Sigmoid colon (tissue), 7 donors: ENCODE results near the gene KRT23. TPM values are rescaled to one million over a fixed set of nuclear protein-coding genes. Genes with fewer than 3 reads are reported as not detected.

Source experiments
- DNase-seq: peaks from one replicate; pipeline ENCODE4 v3.0.0-alpha.2; 2019
- H3K27ac ChIP-seq, 4 donors: fragments of 200-600 bp; sonication (generic); one replicate each; pipeline ENCODE4 v1.5.1; 2016 to 2019; ENCODE audit warnings: mild to moderate bottlenecking in 1 of 4
- H3K27me3 ChIP-seq, 3 donors: fragments of 200-600 bp; sonication (generic); one replicate each; pipeline ENCODE4 v1.5.1; 2019; ENCODE audit warnings: mild to moderate bottlenecking in 1 of 3
- H3K36me3 ChIP-seq, 4 donors: fragments of 200-600 bp; sonication (generic); one replicate each; pipeline ENCODE4 v1.5.1; 2016 to 2019
- H3K4me1 ChIP-seq, 4 donors: fragments of 200-600 bp; sonication (generic); one replicate each; pipeline ENCODE4 v1.5.1; 2017 to 2019
- H3K4me3 ChIP-seq, 4 donors: fragments of 200-600 bp; sonication (generic); one replicate each; pipeline ENCODE4 v1.5.1; 2017 to 2019; ENCODE audit warnings: mild to moderate bottlenecking in 2 of 4, moderate library complexity in 1 of 4
- H3K9me3 ChIP-seq, 4 donors: fragments of 200-600 bp in 3 of 4; sonication (generic) in 3 of 4; one replicate each; pipeline versions ENCODE4 v1.5.1 to v1.6.1; 2013 to 2019
- CTCF ChIP-seq, 4 experiments: fragments of 450-650 bp in 3 of 4; fragments of 200-600 bp in 1 of 4; IDR thresholded peaks; one replicate each; pipeline ENCODE4 v1.5.1; 2016 to 2019; ENCODE audit warnings: antibody characterized with exemption in 4 of 4, mild to moderate bottlenecking in 3 of 4, moderate library complexity in 2 of 4
- EP300 ChIP-seq, 4 donors: sonication (generic); formaldehyde crosslinking; IDR thresholded peaks; one replicate each; pipeline ENCODE4 v1.6.1; 2017; ENCODE audit warnings: antibody characterized with exemption in 4 of 4
- POLR2A ChIP-seq, 2 donors: fragments of 450-650 bp; IDR thresholded peaks; one replicate each; pipeline ENCODE4 v1.6.1; 2016; ENCODE audit warnings: antibody characterized with exemption in 2 of 2, mild to moderate bottlenecking in 2 of 2, moderate library complexity in 2 of 2
- POLR2AphosphoS5 ChIP-seq, 4 donors: sonication (generic); formaldehyde crosslinking; IDR thresholded peaks; one replicate each; pipeline ENCODE4 v1.6.1; 2017; ENCODE audit warnings: antibody characterized with exemption in 4 of 4
- WGBS, 2 donors: extraction: QIAGEN DNeasy Blood & Tissue Kit; methylation state at CpG; one replicate each; pipeline ENCODE4 v1.1.7; 2013; 5-methylcytosine and 5-hydroxymethylcytosine counted together
- intact Hi-C: fragments of 100-400 bp; cut with DNase I; formaldehyde crosslinking; loops from one replicate; pipeline ENCODE4 v1.15.1; 2023
- polyA plus RNA-seq, 3 donors: library from polyadenylated mRNA; stranded (reverse); fragments of 200-250 nt; gene quantifications; one replicate each; pipeline ENCODE4 v1.2.3, GENCODE V29; 2013
- total RNA-seq, 4 donors: library from RNA; depleted of rRNA; stranded (reverse); fragments of >200 nt; gene quantifications; one replicate each; pipeline ENCODE4 v1.1.0, GENCODE V29; 2016
- donor health status: healthy with polysubstance abuse.
- donor health status: Bipolar disorder and iron deficiency.
- donor health status: healthy.

KRT23 gene
- total and polyA plus RNA-seq, 7 donors, result 0.27 to 3.7 (median 0.48) TPM; not detected in 3

DNA sequence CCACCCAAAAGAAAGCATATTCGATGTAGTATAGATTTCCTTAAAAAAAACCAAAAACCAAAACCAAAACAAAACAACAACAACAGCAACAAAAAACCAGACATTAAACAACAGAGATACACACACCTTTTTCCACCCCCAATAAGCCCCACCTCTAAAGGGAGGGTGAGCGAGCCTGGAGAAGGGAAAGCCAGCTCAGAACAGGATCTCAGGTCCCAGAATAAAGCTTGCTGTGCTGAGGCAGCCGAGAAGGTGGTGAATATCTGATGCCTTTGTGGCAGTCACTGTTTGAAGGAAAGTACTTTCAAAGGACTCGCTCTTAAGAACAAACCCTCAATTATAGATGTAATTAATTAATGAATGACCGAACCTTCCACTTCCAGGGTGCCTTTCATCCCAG is 470 bp downstream of the KRT23 start:
- Histone ChIP-seq H3K4me1 (no peaks in the 10 kb centered on the region), H3K27me3 (no peaks in the 10 kb centered on the region), H3K36me3 (no peaks in the 10 kb centered on the region), H3K27ac (no peak overlapping the region), H3K4me3 (no peak overlapping the region), H3K9me3 (no peaks in the 10 kb centered on the region)
- intact Hi-C loops, result no loop called here
- DNase-seq, result no peak
- no peak for TF ChIP-seq EP300 (IDR thresholded peaks at IDR 0.05)
- TF ChIP-seq POLR2A (IDR thresholded peaks at IDR 0.05), result no peak
- no peak for TF ChIP-seq POLR2AphosphoS5 (IDR thresholded peaks at IDR 0.05)
- TF ChIP-seq CTCF (IDR thresholded peaks at IDR 0.05), result no peak
- 64 to 74% methylated on average over 5 of the region's 5 CpGs for WGBS, 2 donors

DNA sequence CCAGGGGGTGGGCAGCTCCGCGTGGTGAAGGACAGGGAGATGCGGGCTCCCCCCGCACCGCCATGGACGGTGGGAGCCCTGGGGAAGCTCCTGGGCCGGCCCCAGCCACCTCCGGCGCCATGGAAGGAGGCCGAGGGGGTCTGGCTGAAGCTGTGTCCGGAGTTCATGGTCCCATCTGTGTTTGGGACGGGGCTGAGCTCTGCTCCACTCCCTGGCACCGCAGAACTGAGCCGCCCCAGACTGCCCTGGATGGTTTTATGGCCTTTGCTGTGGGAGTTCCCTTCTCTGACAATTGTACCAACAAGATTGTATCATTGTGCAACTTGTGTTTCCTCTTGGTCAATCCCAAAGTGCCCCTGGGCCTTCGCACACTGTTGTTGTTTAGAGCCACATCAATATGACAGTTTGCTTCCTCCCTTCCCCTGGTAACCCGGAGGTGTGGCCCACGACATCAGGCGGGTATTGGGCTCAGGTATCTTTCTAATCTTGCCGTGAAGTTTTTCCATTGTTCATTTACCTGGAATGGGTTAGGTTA is 942 bp downstream of the KRT23 start:
- Histone ChIP-seq H3K4me3 (no peak overlapping the region), H3K36me3 (no peaks in the 10 kb centered on the region), H3K27me3 (no peaks in the 10 kb centered on the region), H3K9me3 (no peaks in the 10 kb centered on the region), H3K4me1 (no peaks in the 10 kb centered on the region), H3K27ac (no peak overlapping the region)
- no peak for DNase-seq
- no peak for TF ChIP-seq POLR2A (IDR thresholded peaks at IDR 0.05)
- TF ChIP-seq EP300 (IDR thresholded peaks at IDR 0.05), result no peak
- TF ChIP-seq CTCF (IDR thresholded peaks at IDR 0.05), result no peak
- TF ChIP-seq POLR2AphosphoS5 (IDR thresholded peaks at IDR 0.05), result no peak
- WGBS, 2 donors, result 57 to 80% methylated on average over 19 of the region's 19 CpGs
- intact Hi-C loops, result no loop called here

- Histone ChIP-seq H3K4me1 (no peaks in the 10 kb centered on the region), H3K36me3 (no peaks in the 10 kb centered on the region), H3K27me3 (no peaks in the 10 kb centered on the region), H3K27ac (no peak overlapping the region), H3K9me3 (no peaks in the 10 kb centered on the region), H3K4me3 (no peak overlapping the region)
- 50 to 73% methylated on average over 3 of the region's 3 CpGs for WGBS, 2 donors
- intact Hi-C loops, result no loop called here
- no peak for TF ChIP-seq CTCF (IDR thresholded peaks at IDR 0.05)
- TF ChIP-seq POLR2A (IDR thresholded peaks at IDR 0.05), result no peak
- TF ChIP-seq EP300 (IDR thresholded peaks at IDR 0.05), result no peak
- no peak for TF ChIP-seq POLR2AphosphoS5 (IDR thresholded peaks at IDR 0.05)
- no peak for DNase-seq
These were observed 1.8 kb downstream of the KRT23 start for GRCh38 chr17:40935624-40936023.

- Histone ChIP-seq H3K9me3 (no peaks in the 10 kb centered on the region), H3K36me3 (no peaks in the 10 kb centered on the region), H3K4me1 (no peaks in the 10 kb centered on the region), H3K27me3 (no peaks in the 10 kb centered on the region), H3K4me3 (no peak overlapping the region), H3K27ac (no peak overlapping the region)
- WGBS, 2 donors, result 78 to 97% methylated on average over 2 of the region's 2 CpGs
- no peak for DNase-seq
- intact Hi-C loops, result no loop called here
- TF ChIP-seq POLR2AphosphoS5 (IDR thresholded peaks at IDR 0.05) (no peak), POLR2A (IDR thresholded peaks at IDR 0.05) (no peak), EP300 (IDR thresholded peaks at IDR 0.05) (no peak), CTCF (IDR thresholded peaks at IDR 0.05) (no peak)
These were observed 4.8 kb downstream of the KRT23 start for GRCh38 chr17:40932608-40933007.

GRCh38 chr17:40931311-40931710 is 6.1 kb downstream of the KRT23 start:
- H3K27ac ChIP-seq, result no peak overlapping the region
- no peak for TF ChIP-seq EP300 (IDR thresholded peaks at IDR 0.05)
- no peak for TF ChIP-seq POLR2AphosphoS5 (IDR thresholded peaks at IDR 0.05)
- no peak for TF ChIP-seq POLR2A (IDR thresholded peaks at IDR 0.05)
- TF ChIP-seq CTCF (IDR thresholded peaks at IDR 0.05), result no peak
- 53 to 76% methylated on average over 3 of the region's 3 CpGs for WGBS, 2 donors
- H3K4me3 ChIP-seq, result no peak overlapping the region
- intact Hi-C loops, result no loop called here
- no peak for DNase-seq
- H3K36me3 ChIP-seq, result no peaks in the 10 kb centered on the region
- H3K9me3 ChIP-seq, result no peaks in the 10 kb centered on the region
- peaks cover 0 to 3% (median 0%) of the 10 kb centered on the region in 3 donors for H3K27me3 ChIP-seq
- no peaks in the 10 kb centered on the region for H3K4me1 ChIP-seq
